CD4-positive, alpha-beta T cell (primary cell): ENCODE measurements around the gene DPP4. TPM values are rescaled to one million over a fixed set of nuclear protein-coding genes. Genes with fewer than 3 reads are reported as not detected.

Experiments used
- ATAC-seq: fragments of 200-7000 bp; cut with Tn5 transposase; one replicate; pipeline ENCODE4 v1.10.0; 2022; ENCODE audit warnings: mild to moderate bottlenecking; ENCODE audit not compliant: poor library complexity
- CTCF ChIA-PET: fragments of 350-600 bp; sonication (Branson Sonifier 250); formaldehyde crosslinking; loops from one replicate; lab custom pipeline; 2021; ENCODE audit warnings: antibody characterized with exemption, inconsistent platforms; lab: Charles Lee
- POLR2A ChIA-PET: fragments of 350-600 bp; sonication (Branson Sonifier 250); formaldehyde crosslinking; loops from one replicate; lab custom pipeline; 2021; ENCODE audit warnings: antibody characterized with exemption, inconsistent platforms; lab: Charles Lee
- DNase-seq, 14 experiments: peaks; one replicate each; pipeline ENCODE4 v3.0.0-alpha.2; 2013 to 2020; ENCODE audit warnings: mixed read lengths in 2 of 14
- H3K27ac ChIP-seq, 2 donors: one replicate each; pipeline versions ENCODE4 v1.5.1 to v1.7.0; 2013; ENCODE audit warnings: low read length in 2 of 2, low read depth in 1 of 2, mild to moderate bottlenecking in 1 of 2
- H3K27me3 ChIP-seq, 2 experiments: 1 replicate in 1 of 2; 2 replicates in 1 of 2; pipeline versions ENCODE4 v1.6.1 to v1.7.0; 2013; ENCODE audit warnings: low read length in 2 of 2, control low read depth in 1 of 2, mild to moderate bottlenecking in 1 of 2, moderate library complexity in 1 of 2; ENCODE audit not compliant: insufficient read depth in 2 of 2, control insufficient read depth in 1 of 2
- H3K36me3 ChIP-seq: one replicate; pipeline ENCODE4 v1.6.1; 2013; ENCODE audit warnings: low read length, control low read depth; ENCODE audit not compliant: insufficient read depth
- H3K4me1 ChIP-seq: one replicate; pipeline ENCODE4 v1.6.1; 2013; ENCODE audit warnings: low read length, control low read depth; ENCODE audit not compliant: insufficient read depth
- H3K4me3 ChIP-seq: one replicate; pipeline ENCODE4 v1.5.1; 2013; ENCODE audit warnings: mild to moderate bottlenecking, low read length, moderate library complexity
- H3K9me3 ChIP-seq, 2 experiments: 1 replicate in 1 of 2; 2 replicates in 1 of 2; pipeline versions ENCODE4 v1.6.1 to v1.7.0; 2013; ENCODE audit warnings: low read length in 2 of 2, mild to moderate bottlenecking in 2 of 2, control low read depth in 1 of 2, moderate library complexity in 1 of 2; ENCODE audit not compliant: control insufficient read depth in 1 of 2, insufficient read depth in 1 of 2
- H3K27ac Mint-ChIP-seq: one replicate; pipeline ENCODE4 v1.8.0; 2020; ENCODE audit warnings: mixed read lengths
- H3K27me3 Mint-ChIP-seq: one replicate; pipeline ENCODE4 v1.8.0; 2021; ENCODE audit warnings: mixed read lengths
- H3K36me3 Mint-ChIP-seq: one replicate; pipeline ENCODE4 v1.8.0; 2021; ENCODE audit warnings: low read depth, mixed read lengths
- H3K4me1 Mint-ChIP-seq: one replicate; pipeline ENCODE4 v1.8.0; 2021; ENCODE audit warnings: low read depth, mixed read lengths
- H3K4me3 Mint-ChIP-seq: one replicate; pipeline ENCODE4 v1.8.0; 2020; ENCODE audit warnings: mild to moderate bottlenecking, mixed read lengths
- H3K9me3 Mint-ChIP-seq: one replicate; pipeline ENCODE4 v1.8.0; 2020; ENCODE audit warnings: mixed read lengths
- CTCF ChIP-seq: fragments of 200-600 bp; IDR thresholded peaks from one replicate; pipeline ENCODE4 v1.8.0; 2022; ENCODE audit warnings: antibody characterized with exemption, mild to moderate bottlenecking
- intact Hi-C, 2 experiments: fragments of 100-400 bp; cut with DNase I in 1 of 2; cut with micrococcal nuclease in 1 of 2; formaldehyde crosslinking; loops; one replicate each; pipeline versions ENCODE4 v1.15.1 to v1.9.0; 2023 to 2025; cut with DNase I, micrococcal nuclease
- total RNA-seq, 174 experiments: library from RNA in 2 of 174; stranded (reverse) in 2 of 174; gene quantifications; one replicate each; pipeline ENCODE4 v1.2.3 and lab custom pipeline; 2021 to 2026

The DPP4 gene
- total RNA-seq, 2 experiments from 2014 or later = 15.5 to 16.7 TPM

- Histone ChIP-seq H3K9me3 (no peaks in the 10 kb centered on the region), H3K27ac (no peak overlapping the region), H3K4me3 (no peak overlapping the region), H3K4me1 (no peaks in the 10 kb centered on the region), H3K36me3 (no peaks in the 10 kb centered on the region), H3K27me3 (no peaks in the 10 kb centered on the region)
- no peak for TF ChIP-seq CTCF
- H3K9me3 Mint-ChIP-seq = no peaks in the 10 kb centered on the region
- H3K4me3 Mint-ChIP-seq = no peak overlapping the region
- no peaks in the 10 kb centered on the region for H3K36me3 Mint-ChIP-seq
- intact Hi-C loops = no loop called here
- no peak for DNase-seq
- H3K27ac Mint-ChIP-seq = no peak overlapping the region
- POLR2A ChIA-PET = no interaction called here
- H3K4me1 Mint-ChIP-seq = no peaks in the 10 kb centered on the region
- CTCF ChIA-PET = no interaction called here
- H3K27me3 Mint-ChIP-seq = no peaks in the 10 kb centered on the region
- no peak for ATAC-seq
Observed at GRCh38 chr2:162100579-162100978, 26.6 kb upstream of the DPP4 start.

- POLR2A ChIA-PET = no interaction called here
Observed at GRCh38 chr2:162099836-162100235, 25.8 kb upstream of the DPP4 start.

GRCh38 chr2:162092658-162093556 is 18.9 kb upstream of the DPP4 start:
- no peaks in the 10 kb centered on the region for H3K36me3 ChIP-seq
- TF ChIP-seq CTCF = no peak
- DNase-seq = no peak
- ATAC-seq = no peak
- no peak overlapping the region for H3K4me3 ChIP-seq
- Mint-ChIP-seq H3K27me3 (no peaks in the 10 kb centered on the region), H3K27ac (no peak overlapping the region), H3K4me1 (peaks cover 9% of the 10 kb centered on the region), H3K4me3 (no peak overlapping the region), H3K36me3 (no peaks in the 10 kb centered on the region), H3K9me3 (no peaks in the 10 kb centered on the region)
- no peaks in the 10 kb centered on the region for H3K9me3 ChIP-seq
- peaks cover 3% of the 10 kb centered on the region for H3K4me1 ChIP-seq
- no peaks in the 10 kb centered on the region for H3K27me3 ChIP-seq
- no peak overlapping the region for H3K27ac ChIP-seq
- CTCF ChIA-PET = no interaction called here
- intact Hi-C loops = no loop called here
- POLR2A ChIA-PET = no interaction called here

More at GRCh38 chr2:162099836-162100235, 25.8 kb upstream of the DPP4 start:
- no peaks in the 10 kb centered on the region for H3K4me1 Mint-ChIP-seq
- no peak for DNase-seq
- TF ChIP-seq CTCF = no peak
- intact Hi-C loops = no loop called here
- CTCF ChIA-PET = no interaction called here
- Histone ChIP-seq H3K4me3 (no peak overlapping the region), H3K27me3 (no peaks in the 10 kb centered on the region), H3K36me3 (no peaks in the 10 kb centered on the region), H3K27ac (no peak overlapping the region), H3K4me1 (no peaks in the 10 kb centered on the region), H3K9me3 (no peaks in the 10 kb centered on the region)
- ATAC-seq = no peak
- no peaks in the 10 kb centered on the region for H3K36me3 Mint-ChIP-seq
- H3K9me3 Mint-ChIP-seq = no peaks in the 10 kb centered on the region
- H3K4me3 Mint-ChIP-seq = no peak overlapping the region
- no peak overlapping the region for H3K27ac Mint-ChIP-seq
- no peaks in the 10 kb centered on the region for H3K27me3 Mint-ChIP-seq
